MM.1S (cell line): Measurements from ENCODE around the gene SETD3.

ENCODE experiments used
- DNase-seq: peaks from one replicate; pipeline ENCODE4 v3.0.0-alpha.2; 2015
- H2AFZ ChIP-seq: fragments of 300-600 bp; sonication (generic); 2 replicates; pipeline ENCODE4 v1.6.0; 2016; ENCODE audit warnings: antibody characterized with exemption, low read length
- H3F3A ChIP-seq: fragments of 300-600 bp; sonication (generic); 2 replicates; pipeline ENCODE4 v1.6.1; 2016; ENCODE audit warnings: mild to moderate bottlenecking, antibody characterized with exemption, low read length, moderate library complexity, mixed read lengths; ENCODE audit not compliant: insufficient read depth
- H3K27ac ChIP-seq: fragments of 300-600 bp; sonication (generic); 2 replicates; pipeline ENCODE4 v1.5.1; 2016; ENCODE audit warnings: mild to moderate bottlenecking, low read length
- H3K27me3 ChIP-seq: fragments of 300-600 bp; sonication (generic); replicated peaks from 2 replicates; pipeline ENCODE4 v1.6.0; 2016; ENCODE audit warnings: low read length; ENCODE audit not compliant: insufficient read depth
- H3K36me3 ChIP-seq: fragments of 300-600 bp; sonication (generic); replicated peaks from 2 replicates; pipeline ENCODE4 v1.6.1; 2016; ENCODE audit warnings: mild to moderate bottlenecking, low read length, mixed read lengths; ENCODE audit not compliant: insufficient read depth
- H3K4me1 ChIP-seq: fragments of 300-600 bp; sonication (generic); 2 replicates; pipeline ENCODE4 v1.6.1; 2016; ENCODE audit warnings: low read length, mixed read lengths
- H3K4me2 ChIP-seq: fragments of 300-600 bp; sonication (generic); 2 replicates; pipeline ENCODE4 v1.6.0; 2016; ENCODE audit warnings: low read depth, low read length
- H3K4me3 ChIP-seq: fragments of 300-600 bp; sonication (generic); 2 replicates; pipeline ENCODE4 v1.5.1; 2016; ENCODE audit warnings: low read length, mixed read lengths
- H3K79me2 ChIP-seq: fragments of 300-600 bp; sonication (generic); 2 replicates; pipeline ENCODE4 v1.6.1; 2016; ENCODE audit warnings: mixed run types, low read length, mixed read lengths
- H3K9ac ChIP-seq: fragments of 300-600 bp; sonication (generic); 2 replicates; pipeline ENCODE4 v1.6.1; 2016; ENCODE audit warnings: low read length, mixed read lengths
- H3K9me2 ChIP-seq: fragments of 300-600 bp; sonication (generic); replicated peaks from 2 replicates; pipeline ENCODE4 v1.6.1; 2016; ENCODE audit warnings: mild to moderate bottlenecking, low read length, mixed read lengths; ENCODE audit not compliant: insufficient read depth
- H3K9me3 ChIP-seq: fragments of 300-600 bp; sonication (generic); replicated peaks from 2 replicates; pipeline ENCODE4 v1.6.1; 2016; ENCODE audit warnings: mild to moderate bottlenecking, low read length, mixed read lengths; ENCODE audit not compliant: insufficient read depth
- H4K20me1 ChIP-seq: fragments of 300-600 bp; sonication (generic); 2 replicates; pipeline ENCODE4 v1.6.1; 2016; ENCODE audit warnings: mild to moderate bottlenecking, low read length, moderate library complexity, mixed read lengths; ENCODE audit not compliant: insufficient read depth
- CTCF ChIP-seq: fragments of 300-600 bp; sonication (generic); IDR thresholded peaks from 2 replicates; pipeline ENCODE4 v1.5.1; 2016; ENCODE audit warnings: antibody characterized with exemption, low read length, mixed read lengths
- EZH2 ChIP-seq: fragments of 300-600 bp; sonication (generic); optimal IDR thresholded peaks from 2 replicates; pipeline ENCODE3; 2017; ENCODE audit warnings: low read depth, mild to moderate bottlenecking, antibody characterized with exemption, low read length, mixed read lengths
- EZH2phosphoT487 ChIP-seq: fragments of 300-600 bp; sonication (generic); IDR thresholded peaks from 2 replicates; pipeline ENCODE4 v1.6.1; 2018; ENCODE audit warnings: antibody characterized with exemption, low read length

The SETD3 gene

GRCh38 chr14:99377951-99378350, 102.7 kb downstream of the SETD3 start:
- Histone ChIP-seq H3K36me3 (no peaks in the 10 kb centered on the region), H3K27ac (no peak overlapping the region), H3F3A (no peaks in the 10 kb centered on the region), H2AFZ (no peak overlapping the region), H4K20me1 (no peaks in the 10 kb centered on the region), H3K9me2 (no peaks in the 10 kb centered on the region), H3K4me2 (no peak overlapping the region), H3K79me2 (no peaks in the 10 kb centered on the region), H3K9ac (no peak overlapping the region), H3K4me1 (no peaks in the 10 kb centered on the region), H3K27me3 (no peaks in the 10 kb centered on the region), H3K4me3 (no peak overlapping the region), H3K9me3 (no peaks in the 10 kb centered on the region)
- DNase-seq: no peak
- no peak for TF ChIP-seq CTCF
- no peak for TF ChIP-seq EZH2phosphoT487
- TF ChIP-seq EZH2: no peak

DNA sequence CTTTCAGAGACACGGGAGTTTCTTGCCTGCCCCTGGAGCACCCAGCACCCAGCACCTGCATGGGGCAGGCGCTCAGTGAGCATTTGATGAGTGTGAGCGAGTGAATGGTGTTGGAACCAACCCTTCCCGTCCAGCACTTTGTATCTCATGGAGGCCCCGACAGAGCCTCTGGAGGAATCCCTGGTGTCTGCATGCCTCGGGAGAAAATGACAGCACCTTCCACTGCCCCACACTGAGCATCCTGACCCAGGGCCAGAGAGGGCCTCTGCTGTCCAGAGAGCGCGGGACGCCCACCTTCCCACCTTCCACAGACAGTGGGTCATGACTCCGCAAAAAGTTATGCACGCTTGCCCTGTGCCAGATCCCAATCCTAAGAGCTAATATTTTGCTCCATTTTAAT, 105.7 kb downstream of the SETD3 start:
- Histone ChIP-seq H4K20me1 (no peaks in the 10 kb centered on the region), H2AFZ (no peak overlapping the region), H3K4me3 (no peak overlapping the region), H3K9me3 (no peaks in the 10 kb centered on the region), H3K4me2 (no peak overlapping the region), H3K79me2 (no peaks in the 10 kb centered on the region), H3K9ac (no peak overlapping the region), H3K36me3 (no peaks in the 10 kb centered on the region), H3K4me1 (no peaks in the 10 kb centered on the region), H3K27ac (no peak overlapping the region), H3K27me3 (no peaks in the 10 kb centered on the region), H3K9me2 (no peaks in the 10 kb centered on the region), H3F3A (no peaks in the 10 kb centered on the region)
- TF ChIP-seq EZH2phosphoT487 (no peak), CTCF (no peak), EZH2 (no peak)
- no peak for DNase-seq

- Histone ChIP-seq H3K9me3 (no peaks in the 10 kb centered on the region), H3K79me2 (no peaks in the 10 kb centered on the region), H3K27me3 (no peaks in the 10 kb centered on the region), H3K27ac (no peak overlapping the region), H3K9me2 (no peaks in the 10 kb centered on the region), H2AFZ (no peak overlapping the region), H3F3A (no peaks in the 10 kb centered on the region), H3K36me3 (no peaks in the 10 kb centered on the region), H4K20me1 (no peaks in the 10 kb centered on the region), H3K4me2 (no peak overlapping the region), H3K4me1 (no peaks in the 10 kb centered on the region), H3K4me3 (no peak overlapping the region), H3K9ac (no peak overlapping the region)
- DNase-seq: no peak
- TF ChIP-seq EZH2phosphoT487: no peak
- TF ChIP-seq CTCF: no peak
- no peak for TF ChIP-seq EZH2
Measured at GRCh38 chr14:99363616-99364290, 116.9 kb downstream of the SETD3 start.
